GM10266 (cell line): ENCODE results near the gene TBCA.

Experiments used
- DNase-seq: peaks from one replicate; pipeline ENCODE4 v3.0.0; 2012; ENCODE audit errors: extremely low spot score
- TF ChIP-seq, protein P1 (sequence below): IDR thresholded peaks from 2 replicates; pipeline ENCODE4 v1.5.1; 2012; ENCODE audit warnings: mild to moderate bottlenecking, low read depth; ENCODE audit not compliant: control insufficient read depth, insufficient read depth; ENCODE audit errors: missing control alignments

TBCA gene

DNA sequence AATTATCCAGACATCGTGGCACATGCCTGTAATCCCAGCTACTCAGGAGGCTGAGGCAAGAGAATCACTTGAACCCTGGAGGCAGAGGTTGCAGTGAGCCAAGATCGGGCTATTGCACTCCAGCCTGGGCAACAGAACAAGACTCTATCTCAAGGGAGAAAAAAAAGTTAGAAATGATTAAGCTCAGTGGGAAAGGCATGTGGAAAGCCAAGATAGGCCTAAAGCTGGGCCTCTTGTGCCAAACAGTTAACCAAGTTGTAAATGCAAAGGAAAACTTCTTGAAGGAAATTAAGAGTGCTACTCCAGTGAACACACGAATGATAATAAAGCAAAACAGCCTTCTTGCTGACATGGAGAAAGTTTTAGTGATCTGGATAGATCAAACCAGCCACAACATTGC, 43.0 kb downstream of the TBCA start:
- TF ChIP-seq, protein P1, sequence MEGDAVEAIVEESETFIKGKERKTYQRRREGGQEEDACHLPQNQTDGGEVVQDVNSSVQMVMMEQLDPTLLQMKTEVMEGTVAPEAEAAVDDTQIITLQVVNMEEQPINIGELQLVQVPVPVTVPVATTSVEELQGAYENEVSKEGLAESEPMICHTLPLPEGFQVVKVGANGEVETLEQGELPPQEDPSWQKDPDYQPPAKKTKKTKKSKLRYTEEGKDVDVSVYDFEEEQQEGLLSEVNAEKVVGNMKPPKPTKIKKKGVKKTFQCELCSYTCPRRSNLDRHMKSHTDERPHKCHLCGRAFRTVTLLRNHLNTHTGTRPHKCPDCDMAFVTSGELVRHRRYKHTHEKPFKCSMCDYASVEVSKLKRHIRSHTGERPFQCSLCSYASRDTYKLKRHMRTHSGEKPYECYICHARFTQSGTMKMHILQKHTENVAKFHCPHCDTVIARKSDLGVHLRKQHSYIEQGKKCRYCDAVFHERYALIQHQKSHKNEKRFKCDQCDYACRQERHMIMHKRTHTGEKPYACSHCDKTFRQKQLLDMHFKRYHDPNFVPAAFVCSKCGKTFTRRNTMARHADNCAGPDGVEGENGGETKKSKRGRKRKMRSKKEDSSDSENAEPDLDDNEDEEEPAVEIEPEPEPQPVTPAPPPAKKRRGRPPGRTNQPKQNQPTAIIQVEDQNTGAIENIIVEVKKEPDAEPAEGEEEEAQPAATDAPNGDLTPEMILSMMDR = no peak
- DNase-seq = no peak

DNA sequence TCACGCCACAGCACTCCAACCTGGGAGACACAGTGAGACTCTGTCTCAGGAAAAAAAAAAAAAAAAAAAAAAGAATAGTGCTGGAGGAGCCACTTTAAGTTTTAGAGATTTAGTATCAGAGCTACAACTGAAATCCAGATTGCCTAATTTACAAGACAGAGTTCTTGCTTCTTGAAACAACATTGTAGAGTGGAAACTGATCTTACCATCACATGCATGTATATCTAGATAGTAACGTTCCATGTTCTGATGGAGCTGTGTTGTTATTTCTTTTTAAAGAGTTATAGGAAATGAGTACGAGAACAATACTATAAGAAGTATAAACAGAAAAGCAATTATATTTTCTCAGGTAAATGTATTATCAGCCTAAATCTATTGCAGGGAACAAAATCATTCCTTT, 48.9 kb downstream of the TBCA start:
- TF ChIP-seq, protein P1 = no peak
- no peak for DNase-seq

DNA sequence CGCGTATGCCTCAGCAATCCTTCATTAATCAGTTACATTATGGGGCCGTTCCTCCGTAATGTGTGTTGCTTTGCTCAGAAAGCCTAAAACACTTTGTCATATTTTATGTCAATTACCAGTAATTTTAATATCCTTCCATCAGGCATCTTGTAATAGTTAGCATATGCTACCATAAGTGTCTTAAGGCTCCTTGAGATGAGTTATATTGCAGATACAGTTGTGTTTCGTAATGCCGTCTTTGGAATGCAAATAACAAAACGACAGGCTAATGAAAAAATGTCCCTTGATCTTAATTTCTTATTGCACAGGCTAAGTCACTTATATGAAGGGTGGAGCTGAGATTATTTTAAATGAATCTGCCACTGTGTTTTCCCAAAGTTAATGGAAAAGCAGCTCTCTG, 50.5 kb downstream of the TBCA start:
- no peak for DNase-seq
- TF ChIP-seq, protein P1 = no peak

DNA sequence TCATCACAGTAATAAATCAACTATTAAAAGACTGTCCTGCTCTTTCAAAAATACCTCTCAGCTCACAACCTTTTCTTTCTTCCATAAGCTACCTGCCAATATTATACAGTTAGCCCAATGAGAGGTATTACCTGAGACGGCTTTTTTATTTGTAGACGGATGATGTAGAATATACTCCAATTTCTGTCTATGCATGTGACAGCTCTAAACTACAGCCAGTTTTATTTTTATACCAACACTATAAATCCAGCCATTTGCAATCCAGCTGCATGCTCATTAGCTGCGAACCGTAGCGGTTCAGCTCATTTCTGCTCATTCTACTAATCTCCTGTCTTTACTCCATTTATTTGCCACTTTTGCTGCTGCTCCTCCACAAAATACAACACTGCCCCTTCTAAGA, 51.2 kb downstream of the TBCA start:
- TF ChIP-seq, protein P1 = no peak
- DNase-seq = no peak

DNA sequence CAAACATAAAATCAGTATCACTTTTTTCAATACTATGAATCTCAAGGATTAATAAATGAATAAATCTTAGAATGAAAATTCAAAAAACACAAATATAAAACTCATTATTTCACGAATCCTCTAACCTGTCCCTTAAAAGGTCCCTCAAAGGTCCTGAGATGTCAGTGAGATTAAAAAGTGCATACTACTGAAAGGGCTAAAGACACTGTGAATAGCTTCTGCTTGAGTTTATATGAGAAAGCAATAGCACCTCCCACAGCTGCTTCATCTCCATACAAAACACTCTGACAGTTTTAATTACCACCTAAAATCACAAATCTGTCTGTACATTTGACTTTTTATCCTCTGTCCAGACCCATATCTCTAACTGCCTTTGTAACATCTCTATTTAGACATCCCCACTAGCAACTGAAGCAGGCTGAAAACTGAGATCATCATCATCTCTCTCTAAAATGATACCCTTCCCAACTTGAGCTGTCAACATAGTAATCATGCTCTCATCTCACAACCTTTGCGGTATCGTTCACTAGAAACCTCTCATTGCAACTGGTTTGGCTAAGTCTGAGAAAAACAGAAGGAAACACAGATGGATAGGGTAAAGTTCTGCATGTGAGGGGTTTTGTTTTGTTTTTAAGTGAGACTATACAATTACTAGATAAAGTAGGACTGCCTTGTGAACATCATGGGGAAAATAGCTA, 56.3 kb downstream of the TBCA start:
- DNase-seq = no peak

DNA sequence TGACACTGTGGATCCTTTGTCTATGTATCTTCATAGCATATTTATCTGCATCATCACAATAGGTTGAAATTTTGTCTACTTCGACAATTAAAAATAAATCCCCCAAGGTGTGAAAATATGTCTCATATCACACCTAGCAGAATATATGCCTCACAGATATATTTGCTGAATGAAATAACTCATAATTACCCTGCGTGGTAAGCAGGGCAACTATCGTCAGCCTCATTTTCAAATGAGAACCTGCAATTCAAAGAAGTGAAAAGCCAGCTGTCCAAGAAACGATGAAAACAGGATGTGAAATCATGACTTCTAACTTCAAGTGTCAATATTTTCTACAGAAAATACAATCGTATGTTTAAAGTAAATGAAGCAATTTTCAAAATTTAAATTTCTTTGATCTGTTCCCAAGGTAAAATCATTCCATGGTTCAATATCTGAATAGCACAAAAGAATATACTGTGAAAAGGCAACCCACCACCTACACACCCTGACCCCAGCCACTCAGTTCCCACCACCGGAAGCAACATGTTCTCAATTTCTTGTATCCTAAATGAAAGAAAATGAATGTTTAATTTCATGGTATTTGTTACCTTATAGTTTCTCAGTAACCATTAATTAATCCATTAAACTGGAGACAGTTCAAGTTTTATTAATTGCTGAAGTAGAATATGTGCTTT, 57.1 kb downstream of the TBCA start:
- TF ChIP-seq, protein P1 = no peak
- peak; percentile 18 for DNase-seq

More for the DNA sequence above, 56.3 kb downstream of the TBCA start:
- TF ChIP-seq, protein P1 = no peak
